ENCODE results near the gene PRPF40A.

The PRPF40A gene

DNA sequence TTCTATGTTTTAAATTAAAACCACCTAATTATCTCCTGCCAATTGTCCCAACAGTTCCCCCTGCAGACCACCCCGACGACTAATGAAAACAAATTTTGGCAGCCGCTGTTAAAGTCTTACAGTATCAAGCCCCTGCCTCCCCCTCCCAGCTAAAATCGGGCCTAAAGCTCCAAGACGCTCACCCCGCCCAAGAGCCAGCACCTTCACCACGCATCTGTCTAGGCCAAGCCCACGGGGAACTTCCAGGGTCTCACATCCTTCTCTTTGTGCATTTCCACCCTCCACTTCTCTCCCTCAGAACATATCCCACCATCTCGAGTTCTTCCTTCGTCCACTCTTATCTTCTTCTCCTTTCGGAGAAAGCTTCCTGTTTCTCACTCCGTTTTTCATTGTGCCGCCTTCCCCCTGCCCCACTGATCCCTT lies 445 bp downstream of the PRPF40A start:
- DNase-seq: peak; percentile 58

DNA sequence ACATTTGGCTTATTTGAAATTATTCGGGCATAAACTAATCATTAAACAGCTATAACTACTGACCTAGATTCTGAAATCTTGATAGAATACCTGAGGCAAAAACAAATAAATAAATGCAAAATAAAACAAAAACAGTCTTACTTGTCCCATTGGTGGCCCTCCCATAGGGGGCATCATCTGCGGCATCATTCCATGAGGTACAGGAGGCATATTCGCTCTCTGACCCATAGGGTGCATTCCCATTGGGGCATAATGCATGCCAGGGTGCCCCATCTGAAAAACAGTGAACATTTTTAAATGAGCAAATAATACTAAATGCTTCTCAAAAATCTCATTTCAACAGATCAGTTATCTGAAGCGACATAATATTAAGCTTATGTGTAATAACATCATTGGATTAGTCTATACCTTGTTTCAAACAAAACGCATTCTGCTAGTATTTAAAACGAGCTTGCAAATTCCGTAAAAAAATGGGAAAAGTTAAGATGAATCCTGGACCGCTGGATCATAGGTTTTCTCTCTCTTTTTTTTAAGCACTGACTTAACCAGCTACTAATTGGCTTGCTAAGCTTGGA lies 1.3 kb downstream of the PRPF40A start:
- peak; percentile 61 for DNase-seq

DNA sequence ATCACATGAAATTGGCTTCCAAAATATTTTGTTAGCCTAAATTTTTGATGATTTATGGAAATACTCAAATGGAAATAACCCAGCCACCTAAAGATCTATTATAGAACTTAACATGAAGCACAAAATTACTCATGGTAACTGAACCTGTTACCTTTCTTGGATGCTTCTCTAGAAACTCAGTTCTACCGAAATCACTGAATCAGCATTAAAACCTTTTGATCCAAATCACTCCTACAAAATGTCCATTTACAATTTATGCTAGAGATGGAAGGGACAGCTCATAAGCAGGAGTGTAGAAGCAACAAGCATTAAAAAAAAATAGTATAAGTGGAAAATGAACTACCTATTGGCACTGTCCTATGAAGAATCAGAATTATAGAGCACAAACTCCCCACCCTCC lies 2.1 kb downstream of the PRPF40A start:
- no peak for DNase-seq

DNA sequence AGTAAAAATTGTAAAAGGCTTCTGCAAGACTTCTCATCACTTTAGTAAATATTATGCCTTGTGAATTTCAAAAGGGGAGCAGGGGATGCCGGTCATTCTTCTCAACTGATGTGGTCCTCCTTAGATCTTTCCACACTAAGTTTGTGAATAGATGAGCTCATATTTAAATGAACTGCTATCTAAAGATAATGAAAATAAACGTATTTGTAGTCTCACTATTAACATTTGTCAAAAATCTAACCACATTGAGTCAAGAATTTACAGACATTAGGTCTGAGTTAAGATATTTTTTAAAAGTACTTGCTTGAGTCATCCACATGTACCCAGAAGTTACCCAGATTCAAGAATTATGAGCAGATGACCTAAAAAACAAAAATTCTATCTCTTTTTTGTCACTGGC lies 6.5 kb downstream of the PRPF40A start:
- DNase-seq: no peak

DNA sequence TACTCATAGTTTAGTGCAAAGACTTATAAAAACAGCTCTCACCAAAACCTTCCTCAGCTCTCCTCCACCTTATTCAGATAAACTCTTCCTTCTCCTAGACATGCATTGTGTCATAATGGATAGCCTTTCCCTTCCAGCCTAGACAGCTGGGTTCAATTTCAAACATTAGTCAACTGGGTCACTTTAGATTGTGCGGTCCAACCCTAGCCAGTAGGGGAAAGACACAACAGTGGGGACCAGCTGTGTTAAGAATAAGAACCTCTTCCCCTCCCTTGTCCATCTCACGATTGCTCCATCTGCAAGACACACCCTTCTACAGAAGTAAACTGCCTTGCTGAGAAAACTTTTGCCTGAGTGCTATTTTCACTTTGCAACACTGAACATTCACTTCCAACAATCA lies 8.5 kb downstream of the PRPF40A start:
- no peak for DNase-seq

DNA sequence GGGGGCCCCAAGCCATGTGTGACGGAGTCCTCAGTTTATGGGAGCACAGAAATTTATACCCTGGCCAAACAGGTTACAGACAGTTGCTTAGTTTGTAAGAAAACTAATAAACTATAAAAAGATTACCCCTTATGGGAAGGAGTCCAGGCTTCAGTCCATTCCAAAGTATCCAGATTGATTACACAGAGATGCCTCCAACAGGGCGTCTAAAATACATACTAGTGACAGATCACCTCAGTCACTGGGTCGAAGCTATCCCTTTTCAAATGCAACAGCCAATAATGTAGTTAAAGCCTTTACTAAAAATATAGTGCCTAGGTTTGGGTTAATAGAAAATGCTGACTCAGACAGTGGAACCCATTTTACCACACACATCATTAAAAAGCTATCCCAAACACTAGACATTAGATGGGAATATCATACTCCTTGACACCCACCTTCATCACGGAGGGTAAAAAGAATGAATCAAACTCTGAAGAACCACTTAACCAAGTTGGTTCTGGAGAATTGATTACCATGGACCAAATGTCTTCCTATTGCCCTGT lies 10.7 kb downstream of the PRPF40A start:
- no peak for DNase-seq

DNA sequence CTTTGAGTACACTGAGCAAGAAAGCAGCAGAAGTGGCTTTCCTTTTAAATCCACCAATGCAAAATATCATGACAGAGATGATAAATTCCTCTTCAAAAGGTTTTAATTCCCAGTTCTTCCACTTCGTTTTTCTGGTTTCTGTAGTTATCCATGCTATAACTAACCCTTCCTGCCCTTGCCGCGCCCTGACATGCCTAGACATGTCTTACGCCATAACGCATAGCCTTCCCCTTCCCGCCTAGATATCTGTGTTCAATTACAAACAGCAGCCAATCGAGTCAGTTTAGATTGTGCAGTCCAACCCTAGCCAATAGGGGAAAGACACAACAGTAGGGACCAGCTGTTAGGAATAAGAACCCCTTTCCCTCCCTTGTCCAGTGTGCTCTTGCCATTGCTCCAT lies 16.1 kb downstream of the PRPF40A start:
- no peak for DNase-seq

DNA sequence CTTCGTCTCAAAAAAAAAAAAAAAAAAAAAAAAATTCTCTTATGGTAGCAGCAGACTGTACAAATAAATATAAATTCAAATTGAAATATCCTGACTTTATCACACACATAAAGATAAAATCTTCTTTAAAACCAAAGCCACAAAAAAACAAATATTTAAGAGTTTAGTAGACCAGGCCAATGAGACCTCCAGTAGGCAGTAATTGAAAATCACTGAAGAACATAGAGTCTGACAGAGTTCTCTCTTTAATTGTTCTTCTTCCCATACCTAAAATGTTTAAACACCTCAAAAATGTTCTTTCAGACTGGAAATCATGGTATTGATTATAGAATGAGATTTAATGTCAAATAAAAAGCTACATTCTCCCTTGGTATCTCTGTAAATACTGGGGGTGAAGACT lies 20.8 kb downstream of the PRPF40A start:
- no peak for DNase-seq

DNA sequence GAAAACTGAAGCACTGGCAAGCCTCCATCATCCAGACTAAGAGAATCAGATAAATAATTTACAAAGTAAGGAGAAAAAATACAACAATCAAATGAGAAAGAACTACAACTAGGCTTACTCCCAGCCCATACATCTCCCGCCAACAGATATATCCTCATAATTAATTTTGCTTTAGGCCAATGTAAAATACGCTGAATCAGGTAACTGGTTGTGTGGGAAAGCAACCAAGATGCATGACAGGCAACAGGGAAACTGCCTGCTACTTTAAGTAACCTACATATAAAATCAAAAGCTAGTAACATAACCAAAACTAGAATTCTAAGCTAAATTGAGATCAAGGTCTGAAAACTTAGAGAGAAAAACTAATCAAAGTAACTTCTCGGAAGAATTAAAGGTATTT lies 21.5 kb downstream of the PRPF40A start:
- DNase-seq: no peak

DNA sequence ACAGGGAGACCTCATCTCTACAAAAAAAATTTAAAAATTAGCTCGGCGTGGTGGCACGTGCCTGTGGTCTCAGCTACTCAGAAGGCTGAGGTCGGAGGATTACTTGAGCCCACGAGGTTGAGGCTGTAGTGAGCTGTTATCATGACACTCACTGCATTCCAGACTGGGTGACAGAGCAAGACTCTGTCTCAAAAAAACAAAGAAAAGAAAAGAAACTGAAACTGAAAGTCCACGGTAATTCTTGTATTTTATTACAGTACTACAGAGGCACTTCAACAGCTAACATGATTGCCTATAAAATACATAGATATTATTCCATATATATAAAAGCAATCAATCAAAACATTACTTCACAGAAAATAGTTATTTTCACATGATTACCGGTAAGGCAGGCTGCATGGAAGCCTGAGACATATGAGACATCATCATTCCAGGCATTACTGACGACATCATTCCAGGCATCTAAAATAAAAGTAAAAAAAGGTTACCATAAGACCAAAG lies 23.1 kb downstream of the PRPF40A start:
- peak; percentile 78 for DNase-seq

DNA sequence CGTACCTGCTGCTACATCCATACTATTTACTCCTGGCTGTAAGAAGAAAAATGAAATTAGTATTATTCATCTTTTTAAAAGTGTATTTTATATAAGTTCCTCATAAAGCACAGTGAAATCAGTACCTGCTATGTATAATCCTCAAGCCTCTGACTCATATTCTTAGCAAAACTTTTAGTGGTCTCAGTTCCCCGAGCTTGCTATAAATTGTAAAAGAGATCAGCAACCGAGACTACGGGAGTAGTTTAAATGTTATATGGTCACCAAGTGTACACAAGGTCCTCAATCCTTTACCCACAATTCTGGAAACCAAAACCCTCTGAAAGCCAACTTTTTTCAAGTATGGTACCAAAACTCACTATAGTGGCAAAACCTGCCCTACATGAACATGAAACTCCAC lies 24.2 kb downstream of the PRPF40A start:
- no peak for DNase-seq

DNA sequence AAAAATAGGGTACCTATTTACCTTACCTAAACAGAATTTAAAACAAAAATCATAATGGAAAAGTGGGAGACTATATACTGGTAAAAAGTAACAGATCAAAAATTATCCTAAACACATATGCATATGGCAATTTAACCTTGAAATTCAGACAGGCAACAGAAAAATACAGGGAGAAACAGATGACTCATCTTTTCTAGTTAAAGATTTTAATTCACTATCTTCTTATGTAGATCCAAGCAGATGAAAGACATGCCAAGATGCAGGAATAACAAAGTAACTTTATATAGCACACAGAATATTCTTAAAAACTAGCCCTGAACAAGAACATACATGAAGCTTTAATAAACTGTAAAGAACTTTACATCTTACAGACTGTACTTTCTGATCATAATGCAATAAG lies 30.9 kb downstream of the PRPF40A start:
- DNase-seq: no peak

DNA sequence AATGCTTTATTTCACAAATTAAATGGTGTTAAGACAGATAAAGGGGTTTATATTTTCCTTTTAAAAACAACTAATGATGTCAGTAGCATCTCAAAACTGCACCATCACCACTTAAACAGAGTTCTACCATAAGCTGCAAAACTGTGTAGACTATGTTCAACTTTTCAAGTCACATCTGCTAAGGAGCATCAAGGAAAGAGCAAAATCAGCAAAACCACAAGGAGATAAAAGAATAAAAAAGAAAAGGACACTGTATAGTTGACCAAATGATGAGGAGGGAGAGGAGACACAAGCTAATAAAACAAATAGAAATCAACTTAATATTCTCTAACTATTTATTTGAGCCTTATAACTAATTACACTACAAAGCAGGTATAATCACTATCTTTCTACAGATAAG lies 33.9 kb downstream of the PRPF40A start:
- no peak for DNase-seq

DNA sequence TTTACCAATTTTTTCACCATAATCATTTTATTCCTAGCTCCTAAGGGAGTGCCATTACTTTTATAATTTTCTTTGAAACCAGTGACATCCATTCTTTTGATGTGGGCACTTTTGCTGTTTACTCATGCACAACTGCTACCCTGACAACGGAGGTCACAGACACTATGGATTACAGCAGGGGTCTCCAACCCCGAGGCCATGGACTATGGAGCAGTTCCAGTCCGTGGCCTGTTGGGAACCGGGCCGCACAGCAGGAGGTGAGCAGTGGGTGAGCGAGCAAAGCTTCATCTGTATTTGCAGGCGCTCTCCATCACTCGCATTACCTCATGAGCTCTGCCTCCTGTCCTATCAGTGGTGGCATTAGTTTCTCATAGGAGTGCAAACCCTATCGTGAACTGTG lies 34.6 kb downstream of the PRPF40A start:
- no peak for DNase-seq

DNA sequence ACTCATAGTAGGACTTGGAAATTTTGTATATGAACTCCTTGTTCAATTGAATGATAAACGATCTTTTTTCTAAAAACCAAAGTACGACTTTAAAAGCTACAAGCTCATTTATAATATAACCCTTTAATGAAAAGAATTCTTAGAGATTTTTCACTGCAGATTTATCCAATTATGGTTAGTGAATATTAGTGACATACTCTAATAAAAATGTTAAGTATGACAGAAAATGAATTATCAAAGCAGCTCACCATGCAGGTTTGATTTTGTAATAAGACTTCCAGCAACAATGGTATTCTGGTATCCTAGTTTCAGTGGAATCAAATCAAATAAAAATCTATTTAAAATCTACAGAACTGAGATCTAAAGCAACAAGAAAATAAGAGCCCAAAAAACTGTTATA lies 38.5 kb downstream of the PRPF40A start:
- DNase-seq: no peak

DNA sequence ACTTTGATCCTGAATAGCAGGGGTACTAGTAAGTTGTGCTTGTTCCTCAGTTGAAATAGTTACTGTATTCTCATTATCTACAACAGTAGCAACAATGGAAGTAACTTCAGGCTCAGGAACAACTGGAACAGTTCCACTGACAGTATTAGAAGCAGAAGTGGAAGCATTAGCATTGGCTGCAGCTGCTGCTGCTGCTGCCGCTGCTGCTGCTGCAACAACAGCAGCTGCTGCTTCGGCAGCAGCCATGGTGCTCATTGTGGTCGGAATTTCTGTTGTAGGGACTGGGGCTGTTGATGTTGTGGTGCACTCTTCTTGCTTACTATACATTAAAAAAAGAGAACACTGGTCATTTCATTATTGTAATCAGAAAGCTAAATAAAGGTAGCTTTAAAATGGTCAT lies 40.8 kb downstream of the PRPF40A start:
- DNase-seq: no peak

DNA sequence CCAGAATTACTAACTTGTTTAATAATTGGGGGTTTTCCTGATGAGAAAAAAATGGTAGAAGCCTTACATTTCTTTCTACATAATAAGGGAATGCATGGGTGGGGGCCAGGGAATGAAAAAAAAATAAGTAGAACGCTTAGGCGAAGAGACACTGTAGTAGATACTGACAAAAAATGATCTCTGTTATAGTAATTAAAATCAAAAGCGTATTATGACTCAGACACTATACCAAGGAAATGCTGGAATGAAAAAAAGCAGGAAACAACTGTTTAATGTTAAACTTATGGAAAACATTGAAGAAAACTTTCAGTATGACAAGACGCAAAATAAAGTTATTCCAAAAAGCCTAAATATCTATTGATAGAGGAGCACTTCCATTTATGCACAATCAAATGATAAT lies 42.9 kb downstream of the PRPF40A start:
- no peak for DNase-seq

DNA sequence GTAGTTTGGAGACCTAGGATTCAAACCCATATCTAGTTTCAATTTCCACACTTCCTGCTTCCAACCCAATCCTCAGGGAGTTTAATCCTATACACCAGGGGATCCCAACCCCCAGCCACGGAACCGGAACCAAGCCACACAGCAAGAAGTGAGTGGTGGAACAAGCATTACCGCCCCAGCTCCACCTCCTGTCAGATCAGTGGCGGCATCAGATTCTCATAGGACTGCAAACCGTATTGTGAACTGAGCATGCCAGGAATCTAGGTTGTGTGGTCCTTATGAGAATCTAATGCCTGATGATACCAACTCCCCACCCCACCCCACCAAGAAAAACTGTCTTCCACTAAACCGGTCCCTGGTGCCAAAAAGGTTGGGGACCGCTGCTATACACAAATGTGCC lies 52.5 kb downstream of the PRPF40A start:
- DNase-seq: no peak

DNA sequence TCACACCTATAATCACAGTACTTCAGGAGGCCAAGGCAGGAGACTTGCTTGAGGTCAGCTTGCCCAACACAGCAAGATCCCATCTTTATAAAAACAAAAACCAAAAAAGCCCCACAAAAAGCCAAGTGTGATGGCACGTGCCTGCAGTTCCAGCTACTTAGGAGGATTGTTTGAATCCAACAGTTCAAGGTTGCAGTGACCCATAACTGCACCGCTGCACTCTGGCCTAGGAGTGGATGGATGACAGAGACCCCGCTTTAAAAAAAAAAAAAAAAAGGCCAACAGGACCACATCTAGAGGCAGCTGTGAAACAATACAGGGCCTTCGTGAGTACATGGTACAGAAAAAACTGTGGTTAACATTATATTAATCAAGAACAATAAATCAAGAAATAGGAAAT lies 56.2 kb downstream of the PRPF40A start:
- DNase-seq: no peak

DNA sequence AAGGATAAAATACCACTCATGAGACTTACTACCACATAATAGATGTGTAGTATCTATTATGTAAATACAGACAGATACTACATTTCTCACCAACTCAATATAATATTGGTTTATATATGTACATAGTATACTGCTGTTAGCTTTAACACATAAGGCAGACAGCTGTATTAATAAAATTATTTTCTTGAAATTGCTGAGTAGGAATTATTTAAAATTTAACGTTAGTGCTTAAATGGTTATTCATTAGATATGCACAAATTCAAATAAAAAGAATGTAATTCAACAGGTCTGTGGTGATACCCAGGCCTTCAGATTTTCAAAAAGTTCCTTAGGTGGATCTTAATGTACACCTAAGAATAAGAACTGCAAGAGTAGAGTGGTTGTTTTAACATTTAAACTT lies 59.0 kb downstream of the PRPF40A start:
- DNase-seq: no peak

DNA sequence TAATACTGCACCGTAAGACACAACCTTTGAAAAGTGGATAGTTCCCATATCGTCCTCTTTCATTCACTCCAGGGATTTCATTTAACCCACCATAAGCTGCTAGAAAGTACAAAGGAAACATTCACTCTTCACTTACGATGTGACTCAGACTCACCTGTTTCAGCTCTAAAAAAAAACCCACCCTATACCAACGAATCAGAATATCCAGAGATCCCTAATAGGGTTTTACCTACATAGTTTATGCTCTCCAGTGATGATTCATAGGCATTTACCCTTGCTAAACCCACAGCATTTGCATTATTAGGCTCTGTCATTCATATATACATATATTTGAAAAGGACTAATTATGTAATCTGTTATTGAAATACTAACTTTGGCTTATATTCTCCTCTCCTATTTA lies 60.2 kb downstream of the PRPF40A start:
- DNase-seq: no peak

DNA sequence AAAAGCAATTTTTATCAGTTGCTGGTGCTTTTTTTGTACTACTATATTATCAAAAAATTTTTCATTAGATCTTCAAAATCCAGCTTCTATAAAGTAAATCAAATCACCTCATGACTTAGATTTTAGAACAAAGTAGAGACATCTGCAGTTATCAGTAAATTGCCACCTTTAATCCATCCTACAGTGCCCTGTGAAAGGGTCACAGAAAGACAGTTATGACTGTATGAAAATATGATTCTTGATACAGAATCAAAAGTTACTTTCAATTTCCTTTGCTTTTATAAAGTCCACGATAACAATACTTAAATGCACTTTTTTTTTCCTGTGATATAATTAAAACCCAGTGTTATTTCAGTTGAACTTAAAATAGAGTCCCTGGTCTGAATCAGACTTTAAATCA lies 61.4 kb downstream of the PRPF40A start:
- DNase-seq: no peak

DNA sequence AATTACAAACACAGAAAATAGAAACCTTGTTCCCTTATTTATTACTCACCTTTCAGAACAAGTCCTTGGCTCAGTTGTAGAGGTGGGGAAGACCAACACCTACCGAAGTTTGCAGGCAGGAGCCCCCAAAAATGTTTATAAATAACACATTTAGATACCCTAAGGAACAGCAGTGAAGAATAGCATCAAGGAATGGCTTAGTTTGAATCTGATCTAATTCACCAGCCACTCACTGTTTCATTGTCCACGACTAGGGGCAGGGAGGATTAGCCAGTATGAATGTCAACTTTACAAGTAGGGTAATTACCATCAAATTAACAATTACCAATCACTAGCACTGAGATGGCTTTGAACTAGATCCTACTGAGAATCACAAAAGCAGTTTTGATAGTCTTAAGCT lies 65.4 kb downstream of the PRPF40A start:
- no peak for DNase-seq

DNA sequence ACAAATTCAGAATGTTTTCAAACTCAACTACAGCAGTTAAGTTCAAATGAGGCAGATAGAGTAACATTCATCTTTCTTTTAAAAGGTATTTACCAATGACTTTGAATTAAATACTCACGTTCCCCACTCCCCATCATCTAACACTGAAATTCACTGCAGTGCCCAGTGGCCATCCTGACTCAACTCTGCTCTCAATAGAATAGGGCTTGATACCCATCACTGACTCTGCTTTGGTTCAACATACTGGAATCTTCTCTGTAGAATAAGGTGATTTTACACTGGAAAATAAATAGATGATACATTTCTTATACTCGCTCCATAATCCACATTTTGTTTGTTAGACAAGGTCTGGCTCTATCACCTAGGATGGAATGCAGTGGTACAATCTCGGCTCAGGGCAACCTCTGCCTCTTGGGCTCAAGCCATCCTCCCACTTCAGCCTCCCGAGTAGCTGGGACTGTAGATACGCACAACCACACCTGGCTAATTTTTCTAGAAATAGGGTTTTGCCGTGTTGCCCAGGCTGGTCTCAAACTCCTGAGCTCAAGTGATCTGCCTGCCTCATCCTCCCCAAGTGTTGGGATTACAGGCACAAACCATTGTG lies 66.4 kb downstream of the PRPF40A start:
- DNase-seq: no peak

DNA sequence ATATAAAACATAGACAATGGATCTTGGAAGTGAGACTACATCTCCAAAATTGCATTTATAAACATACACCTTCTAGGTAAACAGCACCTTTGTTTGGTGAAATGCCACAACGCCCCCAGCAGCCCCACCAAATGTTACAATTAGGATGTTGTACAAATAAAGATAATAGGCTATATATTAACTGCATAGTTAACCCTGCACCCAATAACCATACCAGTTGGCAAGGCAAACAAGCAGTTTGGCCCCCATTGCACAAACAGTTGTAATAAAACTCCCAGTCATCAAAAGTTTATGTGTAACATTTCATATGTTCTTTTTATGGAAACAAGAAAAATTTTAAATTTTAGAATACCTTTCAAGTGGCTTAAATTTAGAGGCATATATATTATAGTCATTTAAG lies 67.3 kb downstream of the PRPF40A start:
- DNase-seq: no peak
